ENCODE measurements around the gene GNA15. TPM values are rescaled to one million over a fixed set of nuclear protein-coding genes. Genes with fewer than 3 reads are reported as not detected.

Gene GNA15
- total RNA-seq, 2 donors from 2014 or later, result not detected

DNA sequence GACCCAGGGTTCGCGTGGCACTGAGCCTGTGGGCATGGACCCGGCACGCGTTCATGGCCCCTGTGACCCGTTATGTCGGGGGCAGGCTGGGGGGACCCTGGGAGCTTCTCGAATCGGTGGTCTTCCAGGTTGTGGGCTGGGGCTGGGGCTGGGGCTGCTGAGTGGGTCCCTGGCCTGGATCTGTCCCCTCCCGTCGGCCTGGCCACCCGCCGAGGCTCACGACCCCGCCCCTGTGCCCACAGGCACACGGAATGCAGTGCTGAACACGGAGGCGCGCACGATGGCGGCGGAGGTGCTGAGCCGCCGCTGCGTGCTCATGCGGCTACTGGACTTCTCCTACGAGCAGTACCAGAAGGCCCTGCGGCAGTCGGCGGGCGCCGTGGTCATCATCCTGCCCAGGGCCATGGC lies 56.4 kb downstream of the GNA15 start:
- no peaks in the 10 kb centered on the region for H3K4me1 ChIP-seq (ENCODE audit: control insufficient read depth, insufficient read depth, low read length)
- Mint-ChIP-seq H3K4me3 (no peak overlapping the region), H3K4me1 (peaks cover under 1% of the 10 kb centered on the region), H3K27me3 (ENCODE audit: insufficient read depth) (no peaks in the 10 kb centered on the region), H3K27ac (no peak overlapping the region), H3K36me3 (ENCODE audit: low read depth) (peaks cover 31% of the 10 kb centered on the region), H3K9me3 (no peaks in the 10 kb centered on the region)
- 95 to 96% methylated on average over 22 to 32 of the region's 32 CpGs for WGBS, 2 experiments (ENCODE audit: insufficient coverage in 1 of 2, insufficient read length in 1 of 2)
- TF ChIP-seq, protein P1, sequence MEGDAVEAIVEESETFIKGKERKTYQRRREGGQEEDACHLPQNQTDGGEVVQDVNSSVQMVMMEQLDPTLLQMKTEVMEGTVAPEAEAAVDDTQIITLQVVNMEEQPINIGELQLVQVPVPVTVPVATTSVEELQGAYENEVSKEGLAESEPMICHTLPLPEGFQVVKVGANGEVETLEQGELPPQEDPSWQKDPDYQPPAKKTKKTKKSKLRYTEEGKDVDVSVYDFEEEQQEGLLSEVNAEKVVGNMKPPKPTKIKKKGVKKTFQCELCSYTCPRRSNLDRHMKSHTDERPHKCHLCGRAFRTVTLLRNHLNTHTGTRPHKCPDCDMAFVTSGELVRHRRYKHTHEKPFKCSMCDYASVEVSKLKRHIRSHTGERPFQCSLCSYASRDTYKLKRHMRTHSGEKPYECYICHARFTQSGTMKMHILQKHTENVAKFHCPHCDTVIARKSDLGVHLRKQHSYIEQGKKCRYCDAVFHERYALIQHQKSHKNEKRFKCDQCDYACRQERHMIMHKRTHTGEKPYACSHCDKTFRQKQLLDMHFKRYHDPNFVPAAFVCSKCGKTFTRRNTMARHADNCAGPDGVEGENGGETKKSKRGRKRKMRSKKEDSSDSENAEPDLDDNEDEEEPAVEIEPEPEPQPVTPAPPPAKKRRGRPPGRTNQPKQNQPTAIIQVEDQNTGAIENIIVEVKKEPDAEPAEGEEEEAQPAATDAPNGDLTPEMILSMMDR (conservative IDR thresholded peaks at IDR 0.05), result no peak
- no peaks in the 10 kb centered on the region for H3K27me3 ChIP-seq (ENCODE audit: control insufficient read depth, insufficient read depth, low read length, poor library complexity, severe bottlenecking)
- no peak for DNase-seq
- no peaks in the 10 kb centered on the region for H3K9me3 ChIP-seq (ENCODE audit: control insufficient read depth, low read length)
- H3K4me3 ChIP-seq (ENCODE audit: low read length), result no peak overlapping the region
- no peak overlapping the region for H3K9ac ChIP-seq (ENCODE audit: extremely low read depth, low read length, poor library complexity, severe bottlenecking)
- peaks cover 16% of the 10 kb centered on the region for H3K36me3 ChIP-seq (ENCODE audit: control insufficient read depth, insufficient read depth, low read length)
- H3K27ac ChIP-seq (ENCODE audit: low read depth, low read length), result no peak overlapping the region

GRCh38 chr19:3192684-3193083 lies 56.9 kb downstream of the GNA15 start:
- Mint-ChIP-seq H3K4me1 (no peaks in the 10 kb centered on the region), H3K9me3 (no peaks in the 10 kb centered on the region), H3K27me3 (ENCODE audit: insufficient read depth) (no peaks in the 10 kb centered on the region), H3K4me3 (no peak overlapping the region), H3K27ac (no peak overlapping the region), H3K36me3 (ENCODE audit: low read depth) (peaks cover 31% of the 10 kb centered on the region)
- Histone ChIP-seq H3K36me3 (ENCODE audit: control insufficient read depth, insufficient read depth, low read length) (peaks cover 12% of the 10 kb centered on the region), H3K9ac (ENCODE audit: extremely low read depth, low read length, poor library complexity, severe bottlenecking) (no peak overlapping the region), H3K27ac (ENCODE audit: low read depth, low read length) (no peak overlapping the region), H3K27me3 (ENCODE audit: control insufficient read depth, insufficient read depth, low read length, poor library complexity, severe bottlenecking) (no peaks in the 10 kb centered on the region), H3K4me1 (ENCODE audit: control insufficient read depth, insufficient read depth, low read length) (no peaks in the 10 kb centered on the region), H3K9me3 (ENCODE audit: control insufficient read depth, low read length) (no peaks in the 10 kb centered on the region), H3K4me3 (ENCODE audit: low read length) (no peak overlapping the region)
- 91 to 98% methylated on average over 13 to 14 of the region's 14 CpGs for WGBS, 2 experiments (ENCODE audit: insufficient coverage in 1 of 2, insufficient read length in 1 of 2)
- TF ChIP-seq, protein P1 (conservative IDR thresholded peaks at IDR 0.05), result no peak
- DNase-seq, result no peak

GRCh38 chr19:3193256-3194105 lies 57.6 kb downstream of the GNA15 start:
- 95 to 99% methylated on average over 27 to 40 of the region's 40 CpGs for WGBS, 2 experiments (ENCODE audit: insufficient coverage in 1 of 2, insufficient read length in 1 of 2)
- H3K27me3 Mint-ChIP-seq (ENCODE audit: insufficient read depth), result no peaks in the 10 kb centered on the region

More at GRCh38 chr19:3193256-3194105, 57.6 kb downstream of the GNA15 start:
- H3K36me3 ChIP-seq (ENCODE audit: control insufficient read depth, insufficient read depth, low read length), result peaks cover 12% of the 10 kb centered on the region
- TF ChIP-seq, protein P1 (conservative IDR thresholded peaks at IDR 0.05), result no peak
- no peak overlapping the region for H3K4me3 Mint-ChIP-seq
- no peaks in the 10 kb centered on the region for H3K27me3 ChIP-seq (ENCODE audit: control insufficient read depth, insufficient read depth, low read length, poor library complexity, severe bottlenecking)
- no peaks in the 10 kb centered on the region for H3K4me1 ChIP-seq (ENCODE audit: control insufficient read depth, insufficient read depth, low read length)
- no peaks in the 10 kb centered on the region for H3K4me1 Mint-ChIP-seq
- no peaks in the 10 kb centered on the region for H3K9me3 ChIP-seq (ENCODE audit: control insufficient read depth, low read length)
- no peak for DNase-seq
- H3K27ac Mint-ChIP-seq, result no peak overlapping the region
- no peak overlapping the region for H3K9ac ChIP-seq (ENCODE audit: extremely low read depth, low read length, poor library complexity, severe bottlenecking)
- no peak overlapping the region for H3K4me3 ChIP-seq (ENCODE audit: low read length)
- H3K9me3 Mint-ChIP-seq, result no peaks in the 10 kb centered on the region
- H3K36me3 Mint-ChIP-seq (ENCODE audit: low read depth), result peaks cover 27% of the 10 kb centered on the region
- H3K27ac ChIP-seq (ENCODE audit: low read depth, low read length), result no peak overlapping the region
